ENCODE measurements around the gene COLEC12.
"Not testable (repeated sequence)": the region's sequence is repeated elsewhere in the genome, so short reads cannot be mapped to it uniquely, and the experiment has no call there.

COLEC12 gene

DNA sequence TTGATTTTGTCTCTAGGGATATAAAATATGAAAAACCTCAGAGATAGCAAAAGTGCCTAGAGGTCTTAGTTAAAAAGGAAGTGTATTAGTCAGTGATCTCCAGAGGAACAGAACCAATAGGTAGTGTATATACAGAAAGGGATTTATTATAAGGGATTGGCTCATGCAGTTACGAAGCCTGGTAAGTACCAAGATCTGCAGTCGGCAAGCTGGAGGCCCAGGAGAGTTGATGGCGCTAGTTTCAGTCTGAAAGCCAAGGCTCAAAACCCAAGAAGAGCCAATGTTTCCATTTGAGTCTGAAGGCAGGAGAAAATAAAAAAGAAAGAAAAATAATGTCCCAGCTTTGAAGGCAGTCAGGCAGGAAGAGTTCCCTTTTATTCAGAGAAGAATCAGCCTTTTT is 93.3 kb downstream of the COLEC12 start:
- no peak for ATAC-seq

DNA sequence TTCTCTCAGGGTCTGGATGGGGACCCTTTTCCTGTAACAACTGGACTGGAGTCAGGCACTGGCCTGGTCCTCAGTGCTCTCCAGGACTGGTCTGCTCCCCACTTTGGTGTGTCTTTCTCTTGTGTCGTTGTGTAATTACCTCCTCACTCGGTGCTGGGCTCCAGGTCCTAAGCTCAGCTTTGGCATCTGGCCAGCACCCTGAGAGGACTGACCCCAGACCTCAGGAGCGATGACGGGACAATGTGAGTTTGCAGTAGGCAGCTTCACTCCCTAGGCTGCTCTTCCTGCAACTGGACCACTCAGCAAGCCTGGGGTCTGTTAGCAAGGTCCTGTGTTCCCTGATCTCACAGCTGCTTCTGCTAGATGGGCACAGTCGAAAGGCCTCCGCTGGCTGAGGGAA is 93.8 kb downstream of the COLEC12 start:
- no peak for ATAC-seq

DNA sequence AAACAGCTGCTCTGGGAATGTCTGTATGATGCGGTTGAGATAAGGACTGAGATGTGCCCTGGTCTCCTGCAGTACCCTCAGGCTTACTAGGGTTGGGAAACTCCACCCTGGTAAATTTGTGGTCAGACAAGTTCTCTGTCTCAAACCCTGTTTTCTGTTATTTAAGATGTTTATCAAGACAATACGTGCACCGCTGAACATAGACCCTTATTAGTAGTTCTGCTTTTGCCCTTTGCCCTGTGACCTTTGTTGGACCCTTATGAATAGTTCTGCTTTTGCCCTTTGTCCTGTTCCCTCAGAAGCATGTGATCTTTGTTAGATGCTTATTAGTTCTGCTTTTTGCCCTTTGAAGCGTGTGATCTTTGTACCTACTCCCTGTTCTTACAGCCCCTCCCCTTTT is 95.5 kb downstream of the COLEC12 start:
- ATAC-seq: not testable (repeated sequence)

DNA sequence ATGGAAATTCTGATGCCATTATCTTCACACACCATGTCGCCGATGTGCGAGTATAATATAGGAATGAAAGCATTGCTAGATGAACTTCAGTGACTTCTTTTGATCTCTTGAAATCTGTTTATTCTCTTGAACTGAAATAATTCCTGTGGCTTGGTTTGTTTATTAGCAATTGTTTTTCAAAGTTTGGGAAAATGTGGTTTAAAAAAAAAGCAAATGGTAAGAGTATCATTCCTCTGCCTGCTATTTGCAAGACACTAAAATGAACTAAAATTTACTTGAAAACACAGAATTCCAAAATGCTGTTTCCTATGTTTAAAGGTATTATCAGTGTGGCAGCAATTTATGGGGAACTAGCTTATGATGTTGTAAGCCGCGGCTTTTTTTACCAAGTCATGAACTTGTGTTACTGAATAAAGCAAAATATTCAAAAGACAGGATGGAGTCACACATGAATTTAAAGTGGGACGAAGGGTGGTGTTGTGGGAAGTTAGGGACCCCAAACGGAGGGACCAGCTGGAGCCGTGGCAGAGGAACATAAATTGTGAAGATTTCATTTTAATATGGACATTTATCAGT is 96.4 kb downstream of the COLEC12 start:
- no peak for ATAC-seq

DNA sequence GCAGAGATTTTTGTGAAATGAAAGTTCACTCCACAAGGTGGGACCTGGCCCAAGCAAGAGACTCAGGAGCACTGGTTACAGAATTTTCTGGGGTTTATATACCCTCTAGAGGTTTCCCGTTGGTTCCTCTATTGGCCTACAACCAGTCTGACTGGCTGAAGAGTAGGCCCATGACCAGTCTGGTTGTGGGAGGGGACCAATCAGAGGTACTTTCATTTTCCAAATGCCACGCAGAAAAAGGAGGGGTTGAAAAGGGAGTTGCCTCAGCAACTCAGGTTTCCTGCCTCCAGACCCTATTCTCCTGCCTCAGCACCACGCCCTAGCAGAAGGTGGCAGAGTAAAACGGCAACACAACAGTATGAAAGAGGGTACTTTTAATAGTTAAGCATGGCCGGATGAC is 98.4 kb downstream of the COLEC12 start:
- ATAC-seq: no peak

DNA sequence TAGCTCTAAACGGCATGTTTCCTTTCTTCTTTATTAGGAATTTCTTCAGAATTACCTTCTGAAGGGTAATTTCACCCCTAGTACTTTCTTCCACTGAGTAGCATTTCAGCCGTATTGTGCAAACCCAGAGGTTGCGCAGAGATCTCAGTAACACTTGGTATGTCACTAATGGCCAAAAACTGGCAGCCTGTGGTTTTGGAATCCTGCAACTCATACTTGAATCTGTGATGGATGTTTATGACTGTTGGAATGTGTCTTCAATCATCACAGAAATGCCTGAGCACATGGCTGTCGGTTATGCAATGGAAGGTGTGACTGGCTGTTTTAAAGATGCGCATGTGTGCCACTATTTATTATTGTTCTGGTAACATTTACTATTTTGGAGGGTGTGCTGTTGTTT is 100.0 kb downstream of the COLEC12 start:
- ATAC-seq: no peak

DNA sequence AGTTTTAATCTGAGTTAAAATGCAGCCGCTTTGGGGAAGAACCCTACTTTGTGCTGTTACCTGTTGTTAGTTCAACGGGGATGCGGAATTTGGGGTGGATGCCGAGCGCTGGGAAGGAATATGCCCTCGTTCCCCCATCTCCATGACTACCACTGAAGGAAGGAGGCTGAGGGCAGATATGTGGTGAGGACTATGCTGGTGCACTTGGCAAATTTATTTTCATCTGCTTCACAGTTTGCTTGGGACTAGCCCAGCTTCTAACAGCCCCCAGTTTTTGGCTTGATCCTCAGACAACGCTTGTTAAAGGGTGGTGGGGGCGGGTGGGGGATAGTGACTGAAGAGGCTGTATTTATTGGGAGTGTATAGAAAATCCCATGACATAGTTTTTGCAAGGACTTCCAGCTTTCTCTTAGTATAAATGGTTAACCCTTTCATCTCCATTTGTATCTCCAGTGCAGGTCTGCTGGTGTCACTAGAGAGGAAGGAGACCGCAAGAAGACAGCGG is 100.8 kb downstream of the COLEC12 start:
- ATAC-seq: no peak

DNA sequence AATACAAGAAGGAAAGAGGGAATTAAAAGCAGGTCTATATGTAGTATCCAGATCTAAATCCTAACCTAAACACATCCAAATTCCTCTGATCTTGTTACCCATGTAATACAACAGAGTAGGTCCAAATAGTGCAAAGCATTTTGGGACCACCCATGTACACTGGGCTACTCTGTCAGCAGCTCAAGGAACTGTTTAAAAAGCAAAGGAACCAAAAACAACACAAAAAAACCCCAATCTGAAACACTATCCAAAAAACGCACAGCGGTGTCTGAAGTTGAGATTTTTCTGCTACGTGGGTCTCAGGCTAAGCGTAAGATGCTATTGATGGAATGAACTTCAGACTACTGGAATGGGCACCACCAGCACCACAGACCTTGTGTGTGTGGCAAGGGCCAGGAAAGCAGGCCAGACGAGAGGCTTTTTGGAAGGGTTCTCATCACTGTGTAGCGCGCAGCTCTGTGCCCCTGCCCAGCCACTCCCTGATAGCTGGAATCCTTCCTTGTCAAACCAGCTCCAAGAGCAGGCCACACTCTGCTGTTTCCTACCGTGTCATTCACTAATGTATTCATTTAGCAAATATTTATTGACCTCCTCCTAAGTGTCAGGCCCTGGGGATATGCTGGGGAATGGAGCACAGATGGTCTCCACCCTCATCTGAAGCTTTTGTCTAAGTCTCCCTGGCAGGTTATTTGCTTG is 101.4 kb downstream of the COLEC12 start:
- no peak for ATAC-seq

DNA sequence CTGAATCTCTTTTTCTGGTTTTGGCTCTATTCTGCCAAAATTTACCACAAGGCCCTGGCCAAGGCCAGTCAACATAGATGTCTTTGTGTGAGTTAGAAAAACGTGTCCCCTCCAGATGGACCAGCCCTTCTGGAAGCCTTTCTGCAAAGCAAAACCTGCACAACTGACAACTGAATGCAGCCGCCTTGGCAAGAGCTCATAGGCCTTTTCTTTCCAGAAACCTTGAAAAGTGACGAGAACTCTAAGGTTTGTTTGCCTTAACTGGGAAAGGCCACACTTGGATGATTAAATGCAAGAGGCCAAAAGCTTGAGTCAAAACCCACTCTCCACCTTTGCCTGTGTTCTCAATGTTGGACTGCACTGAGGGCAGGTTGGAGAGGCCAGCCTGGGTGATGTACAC is 103.9 kb downstream of the COLEC12 start:
- ATAC-seq: no peak

DNA sequence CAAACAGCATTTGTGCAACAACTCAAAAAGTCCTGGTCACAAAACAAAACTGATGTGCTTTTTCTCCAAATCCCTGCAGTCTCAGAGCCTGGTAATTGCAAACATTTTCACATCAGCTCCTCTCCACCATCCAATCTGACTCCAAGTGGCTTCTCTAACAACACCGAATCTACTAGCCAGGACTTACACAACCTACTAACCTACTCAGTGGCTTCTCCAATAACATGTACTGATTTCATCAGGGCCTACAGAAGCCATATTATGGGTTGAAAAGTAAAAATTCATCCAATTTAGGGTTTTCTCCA is 104.3 kb downstream of the COLEC12 start:
- ATAC-seq: no peak

DNA sequence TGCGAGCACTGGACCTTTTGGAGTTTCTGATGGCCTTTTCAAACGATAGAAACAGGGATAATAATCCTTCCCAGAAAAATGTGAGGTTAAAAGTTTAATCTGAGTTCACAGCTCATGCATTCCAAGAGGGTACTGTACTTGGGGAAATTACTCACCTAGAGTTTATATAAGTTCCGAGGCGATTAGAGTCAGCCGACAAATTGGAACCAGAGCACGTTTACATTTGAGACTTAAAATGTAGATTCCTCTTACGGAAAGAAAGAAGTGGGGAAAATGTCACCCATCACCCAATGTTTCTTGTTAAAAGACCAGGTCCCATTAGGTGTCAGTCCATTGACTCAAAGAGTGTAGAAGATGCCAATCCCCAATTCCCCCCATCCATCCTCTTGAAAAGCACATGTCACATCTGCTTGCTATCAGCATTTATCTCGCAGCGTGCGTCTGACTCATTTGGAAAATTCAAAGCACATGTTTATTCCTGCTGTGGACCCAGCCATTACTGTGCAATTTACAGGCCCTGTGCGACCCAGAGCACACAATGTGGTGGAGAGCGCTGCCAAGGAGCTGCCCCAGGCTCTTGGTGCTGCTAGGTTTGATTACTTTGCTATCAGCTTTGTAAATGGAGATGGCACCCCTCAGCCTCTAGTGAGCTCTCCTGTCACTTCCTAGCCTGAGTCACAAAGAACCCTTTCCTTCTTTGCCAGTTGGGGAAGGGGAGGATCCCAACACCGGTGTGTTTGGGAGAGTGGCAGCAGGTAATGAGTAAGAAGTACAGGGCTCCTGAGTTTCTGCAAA is 104.8 kb downstream of the COLEC12 start:
- no peak for ATAC-seq

DNA sequence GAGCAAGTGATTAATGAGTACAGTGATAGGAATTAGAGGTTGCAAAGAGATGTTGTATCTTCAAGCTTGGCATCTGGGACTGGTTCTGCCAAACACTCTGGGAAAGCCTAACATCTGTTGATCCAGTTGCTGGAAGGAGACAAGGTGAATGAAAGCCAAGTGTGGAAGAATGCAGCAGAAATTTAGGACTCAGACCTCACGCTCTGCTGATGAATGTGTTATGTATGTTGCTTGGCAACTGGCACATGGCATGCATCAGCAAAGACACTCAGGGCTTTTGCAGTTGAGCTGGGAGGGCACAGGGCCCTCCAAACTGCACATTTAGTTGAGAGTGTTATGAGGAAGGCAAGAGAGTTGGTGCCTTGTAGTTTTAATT is 105.5 kb downstream of the COLEC12 start:
- ATAC-seq: no peak

DNA sequence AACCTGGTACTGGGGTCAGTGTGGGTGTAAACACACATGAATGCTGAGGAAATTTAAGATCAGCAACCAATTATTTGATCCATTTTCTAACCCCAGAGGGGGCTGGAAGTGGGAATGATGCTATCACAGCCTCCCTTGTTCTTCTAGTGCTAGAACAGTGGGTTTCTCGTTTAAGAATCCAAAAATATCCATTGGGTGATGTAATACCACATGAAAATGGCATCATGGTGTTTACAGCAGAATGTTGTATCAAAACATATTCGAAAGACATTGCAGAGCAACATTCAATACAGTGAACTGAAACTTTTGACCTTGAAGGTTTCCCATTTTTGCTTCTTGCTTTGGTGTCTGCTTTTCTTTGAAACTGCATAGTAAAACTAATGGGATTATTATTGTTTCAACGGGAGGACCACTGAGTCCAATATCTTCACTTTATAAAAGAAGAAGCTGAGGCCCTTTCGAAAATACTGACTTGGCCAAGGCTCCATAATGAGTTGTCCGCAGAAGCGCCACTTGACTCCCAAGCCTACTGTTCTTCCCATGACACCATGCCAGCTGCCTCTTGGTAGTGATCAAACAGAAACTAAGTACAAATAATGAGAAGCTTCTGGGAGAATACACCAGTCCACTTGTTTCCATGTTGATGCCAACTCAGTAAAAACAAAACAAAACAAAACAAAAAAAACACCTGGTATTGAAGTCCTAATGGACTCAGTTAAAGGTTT is 106.1 kb downstream of the COLEC12 start:
- no peak for ATAC-seq

DNA sequence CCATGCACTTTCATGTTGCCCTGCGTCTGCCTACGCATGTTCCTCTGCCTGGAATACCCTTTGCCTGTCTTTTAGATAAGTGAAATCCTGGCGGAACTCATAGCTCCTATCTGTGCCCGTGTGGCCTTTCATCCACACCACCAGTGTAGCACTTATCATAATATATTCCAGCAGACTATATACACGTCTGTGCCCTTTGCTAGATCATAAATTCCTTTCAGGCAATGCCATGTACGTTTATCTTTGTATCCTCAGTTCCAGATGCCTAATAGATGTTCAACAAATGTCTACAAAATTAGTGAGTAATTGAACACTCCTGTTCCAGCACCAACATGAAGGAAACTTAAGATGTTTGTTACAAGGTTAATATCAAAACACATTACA is 106.9 kb downstream of the COLEC12 start:
- no peak for ATAC-seq

DNA sequence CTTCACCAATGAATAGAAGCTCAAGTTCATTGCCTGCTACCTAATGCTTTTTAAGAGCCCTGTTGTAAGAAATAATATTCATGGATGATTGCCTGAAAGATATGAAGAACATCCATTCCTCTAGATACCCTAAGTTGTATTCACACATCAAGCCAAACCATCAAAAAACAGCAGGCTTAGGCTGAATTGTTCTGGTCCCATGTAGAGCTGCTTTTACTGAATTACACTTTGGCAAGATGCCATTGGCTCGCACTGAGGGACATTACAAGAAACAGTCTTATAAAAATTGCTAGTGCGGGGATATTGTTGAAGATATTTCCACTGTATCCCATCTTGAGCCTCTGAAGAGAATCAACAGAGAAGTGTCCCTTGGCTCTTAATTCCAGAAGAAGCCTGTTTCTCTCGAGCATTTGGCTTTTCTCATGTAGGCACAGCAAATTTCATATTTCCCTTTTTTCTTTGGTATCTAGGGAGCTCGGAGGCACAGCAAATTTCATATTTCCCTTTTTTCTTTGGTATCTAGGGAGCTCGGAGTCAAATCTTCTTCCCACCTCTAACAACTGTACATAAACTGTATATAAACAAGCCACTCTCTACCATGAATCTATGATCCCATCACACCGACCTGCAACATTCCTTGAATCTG is 107.5 kb downstream of the COLEC12 start:
- no peak for ATAC-seq

DNA sequence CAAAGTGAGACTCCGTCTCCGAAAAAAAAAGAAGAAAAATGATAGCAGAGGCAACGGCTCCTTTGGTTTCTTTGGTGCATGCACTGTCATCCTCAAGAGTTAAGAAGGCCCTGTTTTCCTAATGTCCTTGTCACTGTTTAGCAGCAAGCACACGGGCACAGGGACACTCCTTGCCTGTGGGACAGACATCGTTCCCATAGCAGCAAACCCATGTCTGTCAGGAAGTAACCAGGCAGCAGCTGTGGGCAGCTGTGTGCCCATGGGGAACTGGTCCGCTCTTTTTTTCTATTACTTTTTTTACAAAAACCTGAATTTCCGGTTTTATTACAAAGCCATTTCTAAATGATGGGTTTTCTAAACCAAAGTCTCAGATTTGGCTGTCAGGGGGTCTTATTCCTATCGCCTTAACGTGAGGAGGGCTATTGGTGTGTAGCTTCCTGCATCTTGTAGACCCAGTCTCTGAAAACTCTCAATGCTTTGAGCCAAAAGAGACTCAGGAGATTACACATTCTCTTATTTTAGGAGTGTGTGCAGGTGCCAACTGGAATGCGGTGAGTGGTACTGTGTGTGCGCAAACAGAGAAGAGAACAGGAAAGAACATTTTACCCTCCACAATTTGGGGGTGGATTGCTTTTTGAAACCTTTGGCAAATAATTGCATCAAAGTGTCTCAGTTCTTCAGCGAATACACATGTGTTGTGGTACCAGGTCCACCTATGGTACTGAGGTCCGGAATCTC is 109.6 kb downstream of the COLEC12 start:
- ATAC-seq: no peak

DNA sequence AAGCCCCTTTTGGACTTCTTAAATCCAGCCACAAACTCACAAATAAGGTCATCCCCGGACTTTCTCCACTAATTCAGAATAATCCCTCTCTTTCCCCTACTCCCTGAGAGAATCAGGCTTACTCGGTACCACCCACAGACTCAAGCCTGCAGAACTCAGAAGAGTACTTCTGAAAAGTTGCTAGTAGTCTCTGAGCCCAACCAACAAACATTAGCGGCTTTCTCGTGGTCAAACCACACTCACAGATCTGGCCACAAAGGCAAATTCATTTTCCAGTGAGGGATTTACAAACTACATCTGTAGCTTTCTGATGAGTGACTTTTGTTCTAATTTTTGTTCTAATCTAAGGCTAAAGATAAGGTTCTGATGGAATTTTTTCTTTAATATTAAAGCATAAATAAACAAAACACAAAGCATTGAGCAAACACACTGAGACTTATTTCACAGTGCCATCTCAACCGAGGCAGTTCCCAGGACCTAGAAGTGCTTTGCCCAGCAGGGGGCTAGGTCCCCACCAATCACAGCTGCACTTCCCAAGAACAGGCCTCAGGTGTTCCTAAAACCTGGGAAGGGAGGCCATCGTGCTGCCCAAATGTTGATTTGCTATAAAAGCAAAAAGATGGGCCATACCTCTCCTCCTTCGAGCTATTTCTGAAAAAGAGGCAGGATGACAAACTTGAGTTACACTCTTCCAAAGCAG is 110.7 kb downstream of the COLEC12 start:
- ATAC-seq: no peak

DNA sequence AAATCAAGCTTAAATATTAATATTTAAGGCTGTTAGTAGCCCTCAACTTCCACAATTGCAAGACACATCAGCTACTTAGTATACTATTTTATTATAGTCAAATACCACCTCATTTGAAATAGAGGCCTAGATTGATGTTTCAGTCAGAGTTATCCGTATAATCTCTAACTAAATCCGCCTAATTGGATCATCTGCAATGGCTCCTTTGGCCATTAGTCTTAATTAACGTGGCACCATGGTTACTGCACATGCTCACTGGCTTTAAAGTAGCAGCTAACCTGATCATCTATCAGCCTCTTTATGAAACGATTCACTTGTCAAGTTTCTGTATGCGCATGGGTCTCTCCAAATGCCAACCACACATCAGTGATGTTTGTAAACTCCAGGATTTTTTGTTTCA is 112.3 kb downstream of the COLEC12 start:
- ATAC-seq: no peak

DNA sequence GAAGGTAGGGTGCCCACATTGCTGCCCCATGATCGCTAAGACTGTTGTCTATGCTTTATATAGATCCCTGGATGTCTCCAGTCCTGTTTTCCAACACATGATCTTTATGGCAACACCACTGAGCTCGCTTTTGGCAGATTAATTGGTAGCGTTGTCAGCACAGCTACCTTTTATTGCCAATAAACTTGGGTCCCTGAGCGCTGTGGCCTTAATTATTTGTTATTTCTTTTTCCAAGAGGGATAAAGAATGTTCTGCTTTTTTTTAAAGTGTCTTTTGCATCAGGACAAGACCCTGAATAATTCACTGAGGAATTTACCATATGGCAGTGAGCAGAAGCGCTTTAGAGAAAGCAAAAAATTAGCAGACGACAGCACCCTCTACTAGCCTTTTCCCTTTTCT is 113.5 kb downstream of the COLEC12 start:
- ATAC-seq: no peak

DNA sequence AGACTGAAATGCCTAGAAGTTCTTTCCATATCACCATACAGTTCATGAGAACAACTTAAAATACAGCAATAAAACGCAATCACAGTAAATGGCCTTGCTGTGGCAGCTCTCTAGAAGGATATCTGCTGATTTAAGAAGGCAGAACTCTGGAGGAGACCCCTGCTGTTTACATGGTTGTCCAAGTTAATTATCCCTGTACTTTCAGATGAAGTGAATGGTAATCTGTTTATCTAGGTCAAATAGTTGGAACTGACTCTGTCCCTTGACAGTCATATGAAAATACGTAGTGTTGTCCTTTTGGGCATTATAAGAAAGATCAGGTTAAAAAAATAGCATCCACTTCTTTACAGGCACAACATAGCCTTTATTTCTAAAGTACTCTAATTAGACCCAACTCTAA is 115.6 kb downstream of the COLEC12 start:
- no peak for ATAC-seq

DNA sequence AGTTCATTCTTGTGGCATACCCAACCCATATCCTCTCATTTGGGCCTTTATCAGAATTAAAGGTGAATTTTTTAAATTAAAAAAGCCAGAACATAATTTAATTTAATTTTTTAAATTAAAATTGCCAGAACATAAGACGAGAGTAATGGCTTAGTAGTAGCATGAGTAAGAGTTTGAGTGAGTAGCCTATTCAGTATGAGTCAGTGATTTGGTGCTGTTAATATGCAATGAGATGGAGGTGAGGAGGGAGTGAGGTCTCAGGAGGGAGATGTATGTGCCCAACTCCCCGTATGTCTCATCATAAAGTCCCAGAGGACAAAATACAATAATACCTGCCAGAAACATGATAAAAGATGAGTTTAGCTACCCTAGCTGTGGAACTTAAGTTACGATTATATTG is 117.4 kb downstream of the COLEC12 start:
- ATAC-seq: no peak

Measured in activated CD4-positive, CD25-positive, alpha-beta regulatory T cell treated with anti-CD3 and anti-CD28 coated beads, Interleukin-2, amount 50 U/mL, for 24 hours (primary cell).